Measurements from ENCODE around the gene TENM3. TPM values are rescaled to one million over a fixed set of nuclear protein-coding genes. Genes with fewer than 3 reads are reported as not detected.

Gene TENM3
- total and polyA plus RNA-seq, 2 of the 8 experiments (the other 6 are each of a cell fraction or from before 2014, with no cell fraction given) = 36.9 to 69.3 TPM

GRCh38 chr4:182242787-182243186 lies 415 bp upstream of the TENM3 start (continued):
- TF ChIP-seq EZH2 (IDR thresholded peaks at IDR 0.05; ENCODE audit: low read depth, low read length, severe bottlenecking) = no peak
- no peak for TF ChIP-seq BRCA1 (IDR thresholded peaks at IDR 0.05; ENCODE audit: low read depth, low read length)
- no peak for TF ChIP-seq ATF2 (IDR thresholded peaks at IDR 0.05; ENCODE audit: low read length)
- no peak for TF ChIP-seq TCF12 (IDR thresholded peaks at IDR 0.05; ENCODE audit: low read depth, low read length)
- TF ChIP-seq POLR2AphosphoS5 (IDR thresholded peaks at IDR 0.05; ENCODE audit: low read depth, low read length) = no peak
- TF ChIP-seq GABPA (IDR thresholded peaks at IDR 0.05; ENCODE audit: borderline replicate concordance, insufficient read depth, low read length) = no peak
